SJSA1 (cell line): Measurements from ENCODE around the gene OR2A1. TPM values are rescaled to one million over a fixed set of nuclear protein-coding genes. Genes with fewer than 3 reads are reported as not detected.
"Not testable (repeated sequence)": the region's sequence is repeated elsewhere in the genome, so short reads cannot be mapped to it uniquely, and the experiment has no call there.

ENCODE experiments used
- DNase-seq, 2 experiments: peaks; one replicate each; pipeline ENCODE4 v3.0.0-alpha.2; 2015 to 2020; ENCODE audit warnings: low spot score in 2 of 2, low read depth in 1 of 2
- H3K27ac ChIP-seq: fragments of 250-450 bp; sonication (Bioruptor Pico); 2 replicates; pipeline ENCODE4 v1.5.1; 2020; ENCODE audit warnings: mild to moderate bottlenecking, moderate library complexity
- H3K27me3 ChIP-seq: fragments of 250-450 bp; sonication (Bioruptor Pico); replicated peaks from 2 replicates; pipeline ENCODE4 v1.5.1; 2020; ENCODE audit warnings: mild to moderate bottlenecking, moderate library complexity
- H3K36me3 ChIP-seq: fragments of 250-450 bp; sonication (Bioruptor Pico); 2 replicates; pipeline ENCODE4 v1.5.1; 2020; ENCODE audit warnings: mild to moderate bottlenecking
- H3K4me1 ChIP-seq: fragments of 250-450 bp; sonication (Bioruptor Pico); replicated peaks from 2 replicates; pipeline ENCODE4 v1.6.1; 2021; ENCODE audit warnings: mild to moderate bottlenecking
- H3K4me3 ChIP-seq: fragments of 250-450 bp; sonication (Bioruptor Pico); 2 replicates; pipeline ENCODE4 v1.5.1; 2020; ENCODE audit warnings: mild to moderate bottlenecking
- H3K9me3 ChIP-seq: fragments of 250-450 bp; sonication (Bioruptor Pico); replicated peaks from 2 replicates; pipeline ENCODE4 v1.5.1; 2020; ENCODE audit warnings: mild to moderate bottlenecking
- total RNA-seq: library from RNA; depleted of rRNA; stranded (reverse); fragments of >200 nt; shearing (Covaris generic); gene quantifications from 2 replicates; pipeline ENCODE4 v1.2.3, GENCODE V29; 2014

Gene OR2A1
- total RNA-seq, 1 experiment from 2014 or later, result not detected

DNA sequence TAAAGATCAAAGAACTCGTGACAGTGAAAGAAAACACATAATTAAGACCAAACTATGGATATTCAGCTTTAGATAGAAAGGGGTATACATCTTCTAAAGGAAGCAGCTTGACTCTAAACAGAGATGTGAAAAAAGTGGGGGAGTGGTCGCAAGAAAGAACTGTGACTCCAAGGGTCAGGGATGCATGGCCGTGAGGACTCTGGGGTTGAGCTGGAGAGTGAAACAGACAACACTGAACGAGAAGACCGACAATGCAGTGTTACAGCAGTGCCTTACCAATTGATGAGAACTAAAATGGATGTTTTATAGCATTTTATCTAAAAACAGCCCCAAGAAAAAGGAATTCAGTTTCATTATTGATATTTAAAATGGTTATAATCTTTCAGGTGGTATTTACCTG, 8.6 kb upstream of the OR2A1 start:
- not testable (repeated sequence) for H3K4me1 ChIP-seq, H3K9me3 ChIP-seq, H3K27me3 ChIP-seq, H3K36me3 ChIP-seq, H3K27ac ChIP-seq, DNase-seq, H3K4me3 ChIP-seq

DNA sequence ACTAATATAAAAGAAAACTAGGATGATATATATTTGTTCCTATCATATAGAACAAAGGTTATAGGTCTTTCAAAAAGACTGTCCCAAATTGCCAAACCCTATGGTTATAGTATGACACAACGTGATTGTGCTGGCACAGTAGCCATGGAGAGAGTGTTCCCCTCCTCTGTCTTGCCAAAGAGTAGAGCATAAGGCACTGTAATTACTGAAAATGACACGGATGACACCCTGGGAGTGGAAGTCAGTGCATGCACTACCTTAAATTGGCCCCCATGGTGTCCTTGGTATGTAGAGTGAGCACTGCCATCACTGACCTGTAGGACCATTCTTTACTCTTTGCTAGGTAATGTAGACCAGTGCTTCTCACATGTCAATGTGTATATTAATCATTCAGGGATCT, 7.1 kb upstream of the OR2A1 start:
- DNase-seq, result not testable (repeated sequence)

DNA sequence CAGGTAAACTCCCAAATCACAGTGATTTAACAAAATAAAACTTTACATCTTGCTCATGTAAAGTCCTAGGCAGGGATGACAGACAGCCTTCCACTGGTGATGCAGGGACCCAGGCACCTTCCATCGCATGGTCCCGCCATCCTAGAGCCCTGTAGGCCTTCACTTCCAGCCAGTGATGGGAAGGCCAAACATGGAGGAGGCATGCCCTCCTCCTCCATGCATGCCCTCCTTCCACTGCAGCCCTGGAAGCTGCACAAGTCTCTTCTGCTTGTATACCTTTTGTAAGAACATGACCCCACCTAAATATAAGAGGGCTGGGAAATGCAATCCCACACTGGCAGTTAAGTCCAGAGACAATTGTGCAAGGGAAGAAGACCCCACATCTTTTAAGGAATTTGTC, 2.5 kb upstream of the OR2A1 start:
- H3K27me3 ChIP-seq, DNase-seq, H3K4me3 ChIP-seq, H3K36me3 ChIP-seq, H3K9me3 ChIP-seq, H3K4me1 ChIP-seq, H3K27ac ChIP-seq: not testable (repeated sequence)

More for the DNA sequence above, 7.1 kb upstream of the OR2A1 start:
- not testable (repeated sequence) for H3K4me1 ChIP-seq, H3K4me3 ChIP-seq, H3K27ac ChIP-seq, H3K36me3 ChIP-seq, H3K9me3 ChIP-seq, H3K27me3 ChIP-seq

DNA sequence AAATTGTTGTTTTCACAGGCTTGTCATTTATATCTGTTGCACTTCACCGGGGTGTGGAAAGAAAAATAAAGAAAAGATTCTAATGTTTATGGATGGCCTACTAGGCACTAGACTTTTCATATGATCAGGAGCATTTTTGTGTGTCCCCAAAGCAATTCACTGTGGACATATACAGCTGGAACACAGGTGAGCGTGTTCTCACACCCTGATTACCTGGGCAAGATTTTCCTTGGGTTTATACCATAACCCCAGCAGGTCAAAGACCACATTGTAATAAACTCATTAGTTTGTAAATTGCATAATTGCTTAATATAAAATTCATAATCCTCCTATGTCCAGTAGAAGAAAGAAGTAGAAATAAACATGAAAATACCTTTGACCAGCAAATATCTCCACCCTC, 1.0 kb upstream of the OR2A1 start:
- not testable (repeated sequence) for H3K27me3 ChIP-seq, H3K4me3 ChIP-seq, H3K36me3 ChIP-seq, H3K27ac ChIP-seq, H3K4me1 ChIP-seq, H3K9me3 ChIP-seq, DNase-seq

DNA sequence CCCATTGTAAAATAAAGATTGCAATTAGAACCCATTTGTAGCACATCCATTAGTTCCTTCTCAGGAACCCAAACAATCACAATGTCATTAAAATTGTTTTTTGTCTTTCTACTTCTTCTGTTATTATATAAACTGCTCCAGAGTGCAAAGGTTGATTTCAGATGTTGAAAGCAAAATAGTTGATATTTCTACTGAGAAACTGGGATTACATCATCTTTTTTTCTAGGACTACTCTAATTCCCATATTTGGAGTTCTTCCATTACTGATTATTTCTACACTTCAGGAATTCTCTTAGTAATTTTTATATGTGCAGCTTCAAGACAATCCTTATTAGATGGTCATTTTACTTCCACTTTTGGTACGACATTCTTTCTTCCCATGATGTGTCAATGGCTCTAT, 5.3 kb downstream of the OR2A1 start:
- not testable (repeated sequence) for H3K27me3 ChIP-seq, H3K9me3 ChIP-seq, H3K36me3 ChIP-seq, H3K4me1 ChIP-seq, H3K27ac ChIP-seq, DNase-seq, H3K4me3 ChIP-seq

DNA sequence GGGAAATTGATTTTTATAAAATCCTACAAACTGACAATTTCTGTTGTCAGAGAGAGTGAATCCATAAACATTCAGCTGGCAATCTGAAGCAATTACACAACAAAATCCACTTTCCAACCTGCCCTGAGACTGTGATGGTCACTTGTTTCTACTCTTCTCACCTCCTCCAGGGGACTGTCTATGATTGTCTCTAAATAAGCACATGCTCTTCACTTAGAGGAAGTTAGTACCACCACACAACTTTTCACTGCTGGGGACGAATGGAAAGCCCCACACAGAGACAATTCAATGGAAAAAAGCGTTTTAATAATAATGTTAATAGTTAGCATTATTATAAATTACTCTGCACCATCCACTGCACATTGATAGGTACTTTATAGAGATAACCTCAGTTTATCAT, 7.3 kb downstream of the OR2A1 start:
- H3K4me3 ChIP-seq, H3K27ac ChIP-seq, DNase-seq, H3K36me3 ChIP-seq, H3K27me3 ChIP-seq, H3K4me1 ChIP-seq, H3K9me3 ChIP-seq: not testable (repeated sequence)

DNA sequence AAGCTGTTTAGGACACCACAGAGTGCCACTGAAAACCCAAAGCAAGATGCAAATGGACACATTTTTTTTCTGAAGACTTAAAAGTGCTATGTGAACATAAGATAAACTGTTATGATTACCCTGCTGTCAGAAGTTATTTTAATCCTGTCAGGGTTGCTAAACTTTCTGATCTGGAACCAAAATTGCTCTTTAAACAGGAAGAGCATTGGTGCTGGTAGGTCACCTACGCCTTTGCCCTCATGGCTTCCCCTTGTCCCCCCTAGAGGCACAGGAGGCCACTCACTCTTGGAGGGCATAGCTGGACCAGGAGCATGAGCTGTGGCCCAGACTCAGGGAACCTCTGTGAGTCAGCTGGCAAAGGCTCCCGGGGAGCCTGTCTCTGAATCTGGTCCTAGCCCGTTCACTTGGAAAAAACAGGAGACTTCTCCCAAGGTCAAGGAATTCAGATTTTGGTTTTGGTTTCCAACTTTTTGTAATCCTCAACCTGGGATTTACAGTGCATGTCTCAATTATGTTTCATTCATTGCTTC, 9.5 kb downstream of the OR2A1 start:
- H3K4me1 ChIP-seq, DNase-seq: not testable (repeated sequence)

DNA sequence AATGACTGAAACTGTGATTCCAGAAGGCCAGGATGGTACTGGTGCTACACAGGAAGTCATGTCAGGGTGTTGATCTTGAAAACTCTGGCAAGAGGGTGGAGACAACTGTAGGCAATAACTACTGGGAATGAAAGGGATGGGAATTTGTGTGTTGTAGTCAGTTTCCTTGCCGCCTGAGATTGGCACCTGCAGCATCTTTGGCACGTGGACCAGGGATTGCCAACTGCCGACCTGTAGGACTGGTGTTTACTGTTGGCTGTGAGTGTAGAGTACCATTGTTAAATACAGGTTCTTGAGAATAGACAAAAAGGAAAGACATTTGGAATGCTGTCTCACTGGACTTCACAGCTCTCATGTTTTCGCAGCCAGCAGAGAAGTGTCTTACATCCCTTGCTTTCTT, 11.1 kb downstream of the OR2A1 start:
- DNase-seq, H3K36me3 ChIP-seq, H3K4me3 ChIP-seq, H3K27me3 ChIP-seq, H3K27ac ChIP-seq, H3K4me1 ChIP-seq, H3K9me3 ChIP-seq: not testable (repeated sequence)

More for the DNA sequence above, 9.5 kb downstream of the OR2A1 start:
- not testable (repeated sequence) for H3K36me3 ChIP-seq, H3K27ac ChIP-seq, H3K27me3 ChIP-seq, H3K9me3 ChIP-seq, H3K4me3 ChIP-seq

DNA sequence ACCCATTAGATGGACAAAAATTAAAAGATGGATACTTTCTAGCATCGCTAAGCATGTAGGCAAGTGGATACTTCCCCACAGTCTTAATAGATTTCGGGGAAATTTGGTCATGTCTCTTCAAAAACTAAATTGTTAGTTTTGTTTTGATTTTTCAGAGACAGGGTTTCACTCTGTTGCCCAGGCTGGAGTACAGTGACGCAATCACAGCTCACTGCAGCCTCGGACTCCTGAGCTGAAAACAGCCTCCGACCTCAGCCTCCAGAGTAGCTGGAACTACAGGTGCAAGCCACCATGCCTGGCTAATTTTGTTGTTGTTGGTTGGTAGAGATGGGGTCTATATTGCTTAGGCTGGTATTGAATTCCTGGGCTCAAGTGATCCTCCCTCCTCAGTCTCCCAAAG, 13.6 kb downstream of the OR2A1 start:
- not testable (repeated sequence) for H3K36me3 ChIP-seq, H3K27me3 ChIP-seq, H3K9me3 ChIP-seq, H3K4me3 ChIP-seq, H3K27ac ChIP-seq, H3K4me1 ChIP-seq, DNase-seq

DNA sequence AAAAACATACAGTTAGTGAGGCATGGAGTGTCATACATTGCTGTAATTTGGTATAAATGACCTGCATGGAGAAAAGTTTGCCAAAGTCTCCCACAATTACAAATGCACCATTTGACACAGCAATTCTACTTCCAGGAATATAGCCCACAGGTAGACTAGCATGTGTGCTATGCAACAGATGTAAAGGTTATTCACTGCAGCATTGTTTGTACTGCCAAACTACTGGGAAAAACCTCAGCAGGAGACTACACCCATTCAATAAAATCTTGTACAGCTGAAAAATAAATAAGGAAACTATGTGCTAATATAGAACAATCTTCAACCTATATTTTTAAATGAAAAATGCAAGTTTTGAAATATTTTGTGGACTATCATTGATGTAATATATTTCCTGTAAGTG, 17.8 kb downstream of the OR2A1 start:
- not testable (repeated sequence) for H3K27me3 ChIP-seq, H3K9me3 ChIP-seq, H3K4me1 ChIP-seq, DNase-seq, H3K36me3 ChIP-seq, H3K4me3 ChIP-seq, H3K27ac ChIP-seq

DNA sequence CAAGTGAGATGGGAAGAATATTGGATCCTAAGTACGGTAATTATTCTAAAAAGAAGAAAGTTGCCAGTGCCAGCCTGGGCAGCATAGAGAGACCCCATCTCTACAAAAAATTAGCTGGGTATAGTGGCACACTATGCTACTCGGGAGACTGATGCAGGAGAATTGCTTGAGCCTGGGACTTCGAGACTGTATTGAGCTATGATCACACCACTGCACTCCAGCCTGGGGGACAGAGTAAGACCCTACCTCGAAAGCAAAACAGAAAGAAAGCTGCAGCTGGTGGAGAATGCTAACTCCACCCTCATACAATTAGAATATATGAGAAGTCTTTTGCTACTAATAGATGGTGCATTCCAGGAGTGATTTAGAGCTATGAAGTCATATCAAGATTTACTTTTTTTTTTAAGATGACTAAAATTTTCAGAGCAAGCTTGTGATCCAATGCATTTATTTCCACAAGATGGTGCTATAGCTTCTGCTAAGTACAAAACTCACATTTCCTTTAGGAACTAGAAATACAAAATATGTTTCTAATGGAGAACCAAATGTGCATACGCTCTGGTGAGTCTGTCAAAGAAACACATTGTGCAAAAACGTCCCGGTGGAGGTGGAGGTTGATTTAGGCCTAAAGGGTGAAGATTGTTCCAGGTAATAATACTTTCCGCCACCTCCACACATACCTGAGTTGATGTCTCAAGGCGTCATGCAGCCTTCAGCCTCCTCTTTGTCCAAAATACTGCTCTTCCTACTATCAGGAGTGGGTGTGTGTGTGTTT, 19.2 kb downstream of the OR2A1 start:
- H3K27ac ChIP-seq, H3K9me3 ChIP-seq, H3K27me3 ChIP-seq, H3K36me3 ChIP-seq, H3K4me3 ChIP-seq, H3K4me1 ChIP-seq, DNase-seq: not testable (repeated sequence)

DNA sequence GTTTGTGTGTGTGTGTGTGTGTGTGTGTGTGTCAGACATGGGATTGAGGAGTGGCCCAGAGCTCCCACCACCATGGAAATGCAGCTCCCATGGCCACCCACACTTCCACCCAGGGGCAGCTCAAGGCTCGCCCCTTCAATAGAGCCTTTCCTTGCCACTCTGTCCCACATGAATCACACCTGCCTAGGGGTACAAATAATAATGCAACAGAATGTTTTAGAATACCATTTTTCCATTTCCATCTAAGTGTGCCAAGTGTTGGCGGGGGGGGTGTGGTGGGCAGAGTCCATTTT, 19.7 kb downstream of the OR2A1 start:
- H3K27me3 ChIP-seq, H3K36me3 ChIP-seq, H3K27ac ChIP-seq, H3K4me1 ChIP-seq, H3K9me3 ChIP-seq, DNase-seq, H3K4me3 ChIP-seq: not testable (repeated sequence)

DNA sequence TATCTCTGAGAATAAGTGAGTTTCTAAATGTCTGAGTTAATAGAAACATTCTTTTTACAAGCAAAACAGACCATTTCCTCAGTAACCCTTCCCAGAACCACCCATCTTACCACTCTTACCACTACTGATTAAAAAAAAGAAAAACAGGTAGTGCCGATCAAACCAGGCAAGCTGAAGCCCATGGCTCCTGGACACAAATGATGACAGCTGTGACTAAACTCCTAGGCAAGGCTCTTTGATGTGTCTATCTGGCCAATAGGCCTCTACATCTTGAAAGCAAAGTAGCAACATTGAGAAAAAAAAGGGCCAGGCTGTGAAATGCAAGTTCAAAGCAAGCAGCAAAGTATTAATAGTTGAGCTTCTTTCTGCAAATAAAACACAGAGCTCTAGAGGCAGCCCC, 36.4 kb downstream of the OR2A1 start:
- H3K27me3 ChIP-seq, H3K9me3 ChIP-seq, H3K4me3 ChIP-seq, H3K27ac ChIP-seq, H3K36me3 ChIP-seq, DNase-seq, H3K4me1 ChIP-seq: not testable (repeated sequence)

DNA sequence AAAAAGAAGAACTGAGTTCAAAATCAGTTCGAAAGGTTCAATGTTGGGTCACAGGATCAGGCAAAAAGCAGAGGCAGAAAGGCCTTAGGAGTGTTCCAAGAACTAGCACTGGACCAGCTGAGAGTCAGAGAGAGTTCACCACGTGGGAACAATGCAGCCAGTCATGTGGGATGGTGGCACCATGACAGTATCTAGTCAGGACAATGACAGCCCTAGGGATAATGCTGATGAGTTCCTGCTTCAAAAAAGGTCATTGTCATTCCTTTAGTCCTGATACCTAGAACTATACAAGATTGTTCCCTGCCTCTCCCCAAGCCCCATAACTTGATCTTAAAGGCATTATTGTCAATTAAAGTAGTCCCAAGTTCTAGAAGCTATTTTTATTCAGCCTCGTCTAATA, 39.4 kb downstream of the OR2A1 start:
- H3K4me1 ChIP-seq, H3K4me3 ChIP-seq, DNase-seq, H3K27me3 ChIP-seq, H3K36me3 ChIP-seq, H3K9me3 ChIP-seq, H3K27ac ChIP-seq: not testable (repeated sequence)

DNA sequence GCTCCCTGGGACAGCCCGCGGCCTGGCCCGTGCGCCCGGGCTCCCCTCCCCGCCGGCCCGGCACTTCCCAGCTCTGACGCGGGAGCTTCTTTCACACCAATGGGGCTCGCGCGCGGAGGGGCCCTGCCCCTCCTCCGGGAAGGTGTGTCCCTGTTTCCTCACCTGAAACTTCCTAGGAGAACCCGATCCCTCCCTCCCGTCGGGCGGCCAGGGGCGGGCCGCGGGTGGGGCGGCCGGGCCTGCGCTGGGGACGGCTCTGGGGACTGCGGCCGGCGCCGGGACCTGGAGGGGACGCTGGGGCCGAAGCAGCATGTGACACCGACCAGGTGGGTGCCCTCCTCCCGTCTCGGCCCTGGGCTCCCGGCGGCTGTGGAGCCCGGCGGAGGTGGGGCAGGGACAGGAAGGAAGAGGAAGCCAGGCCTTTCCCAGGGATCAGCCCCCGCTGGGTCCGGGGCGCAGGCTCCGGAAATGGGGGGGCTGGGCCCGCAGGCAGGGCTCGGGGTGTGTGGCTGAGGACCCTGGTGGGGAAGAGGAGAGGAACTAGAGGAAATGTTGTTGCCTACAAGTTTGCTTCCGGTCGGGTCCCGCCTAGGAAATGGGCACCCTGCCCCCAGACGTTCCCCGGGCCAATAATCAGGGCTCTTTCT, 43.1 kb downstream of the OR2A1 start, which contains the start of gene ARHGEF5:
ARHGEF5 (plus strand) TSS at position 227 of the 647 bp plus-strand sequence. CDS start 7,268 bp downstream, outside the sequence.
- H3K4me1 ChIP-seq, H3K4me3 ChIP-seq, H3K36me3 ChIP-seq, H3K27me3 ChIP-seq, DNase-seq, H3K27ac ChIP-seq, H3K9me3 ChIP-seq: not testable (repeated sequence)
